Hepatocyte (in vitro differentiated cells): ENCODE results near the gene CACNA1C. TPM values are rescaled to one million over a fixed set of nuclear protein-coding genes. Genes with fewer than 3 reads are reported as not detected.

Experiments
- DNase-seq: peaks from one replicate; pipeline ENCODE4 v3.0.0-alpha.2; 2016; ENCODE audit warnings: low spot score
- H2AFZ ChIP-seq: fragments of 200-600 bp; sonication (generic); 2 replicates; pipeline ENCODE4 v1.6.0; 2016; ENCODE audit warnings: antibody characterized with exemption, mild to moderate bottlenecking
- H3K27ac ChIP-seq: fragments of 200-600 bp; sonication (generic); 2 replicates; pipeline ENCODE4 v1.5.1; 2016; ENCODE audit warnings: mild to moderate bottlenecking
- H3K27me3 ChIP-seq: fragments of 200-600 bp; sonication (generic); 2 replicates; pipeline ENCODE4 v1.6.1; 2016
- H3K36me3 ChIP-seq: fragments of 200-600 bp; sonication (generic); replicated peaks from 2 replicates; pipeline ENCODE4 v1.5.1; 2016; ENCODE audit warnings: low read depth; ENCODE audit not compliant: insufficient read depth
- H3K4me1 ChIP-seq: fragments of 200-600 bp; sonication (generic); 2 replicates; pipeline ENCODE4 v1.5.1; 2016; ENCODE audit warnings: mild to moderate bottlenecking, moderate library complexity; ENCODE audit not compliant: insufficient read depth
- H3K4me2 ChIP-seq: fragments of 200-600 bp; sonication (generic); 2 replicates; pipeline ENCODE4 v1.6.0; 2016
- H3K4me3 ChIP-seq: fragments of 200-600 bp; sonication (generic); 2 replicates; pipeline ENCODE4 v1.5.1; 2016; ENCODE audit warnings: mild to moderate bottlenecking
- H3K79me2 ChIP-seq: fragments of 200-600 bp; sonication (generic); 2 replicates; pipeline ENCODE4 v1.6.0; 2017; ENCODE audit warnings: mild to moderate bottlenecking
- H3K9me2 ChIP-seq: fragments of 200-600 bp; sonication (generic); replicated peaks from 2 replicates; pipeline ENCODE4 v1.6.0; 2017; ENCODE audit warnings: mild to moderate bottlenecking; ENCODE audit not compliant: insufficient read depth
- H3K9me3 ChIP-seq: fragments of 200-600 bp; sonication (generic); 2 replicates; pipeline ENCODE4 v1.5.1; 2016; ENCODE audit warnings: low read depth, mild to moderate bottlenecking
- H4K20me1 ChIP-seq: fragments of 200-600 bp; sonication (generic); 2 replicates; pipeline ENCODE4 v1.6.0; 2016; ENCODE audit warnings: mild to moderate bottlenecking; ENCODE audit not compliant: insufficient read depth, poor library complexity, severe bottlenecking
- EZH2 ChIP-seq: fragments of 200-600 bp; sonication (generic); IDR thresholded peaks from 2 replicates; pipeline ENCODE4 v1.6.1; 2016; ENCODE audit warnings: antibody characterized with exemption, mild to moderate bottlenecking, borderline replicate concordance
- EZH2phosphoT487 ChIP-seq: fragments of 200-600 bp; sonication (generic); IDR thresholded peaks from one replicate; pipeline ENCODE4 v1.6.1; 2018; ENCODE audit warnings: antibody characterized with exemption, mild to moderate bottlenecking, low read depth, moderate library complexity; ENCODE audit not compliant: unreplicated experiment, severe bottlenecking
- WGBS: methylation state at CpG from one replicate; pipeline ENCODE4 v1.1.6; 2016; ENCODE audit warnings: low lambda C conversion rate; ENCODE audit errors: missing lambda C conversion rate; 5-methylcytosine and 5-hydroxymethylcytosine counted together
- polyA plus RNA-seq: library from polyadenylated mRNA; unstranded; fragments of >200 nt; fragmentation: Nextera tagmentation; extraction: Ambion mirVana; gene quantifications from 2 replicates; pipeline ENCODE4 v1.2.1, GENCODE V29; 2016
- total RNA-seq: library from RNA; depleted of rRNA; stranded (reverse); fragments of >200 nt; gene quantifications from 2 replicates; pipeline ENCODE4 v1.2.3, GENCODE V29; 2014
- TF ChIP-seq, protein P1 (sequence below): fragments of 200-600 bp; sonication (generic); IDR thresholded peaks from 2 replicates; pipeline ENCODE4 v1.5.1; 2016; ENCODE audit warnings: antibody characterized with exemption, mild to moderate bottlenecking; ENCODE audit not compliant: poor library complexity

The CACNA1C gene
- total and polyA plus RNA-seq, 2 experiments from 2014 or later: 3.2 to 4.0 TPM

DNA sequence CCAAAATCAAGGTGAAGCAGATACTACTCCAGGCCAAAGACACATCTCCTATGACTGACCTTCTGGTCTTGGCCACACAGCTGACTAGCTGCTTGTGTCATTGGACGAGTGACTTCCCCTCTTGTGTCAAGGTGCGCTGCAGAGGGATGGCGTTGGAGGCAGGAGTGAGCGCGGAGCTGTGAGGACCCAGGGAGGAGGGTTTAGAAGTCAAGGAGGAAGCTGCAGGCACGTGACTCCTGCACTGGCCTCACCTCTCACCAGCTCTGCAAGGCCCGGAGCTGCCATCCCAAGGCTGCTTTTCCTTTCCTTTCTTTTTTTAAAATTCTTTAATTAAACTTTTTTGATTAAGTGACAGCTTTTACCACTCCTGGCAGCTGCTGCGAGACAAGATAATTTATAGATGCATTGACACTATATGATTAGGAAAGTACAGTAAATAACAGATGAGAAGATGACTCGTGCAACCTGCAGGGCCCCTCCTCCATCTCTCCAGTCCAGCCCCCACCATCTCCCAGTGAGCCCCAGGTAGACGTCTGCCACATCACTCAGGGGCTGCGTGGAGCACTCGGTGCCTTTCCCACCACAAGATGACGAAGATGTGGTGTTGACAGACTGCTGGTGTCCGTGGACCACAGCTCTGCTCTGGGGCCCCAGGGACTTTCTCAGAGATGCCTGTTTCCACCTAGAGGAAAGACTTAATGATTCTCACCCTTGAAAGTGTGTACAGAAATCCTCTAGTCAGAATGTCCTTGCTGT, 350.6 kb downstream of the CACNA1C start:
- TF ChIP-seq EZH2phosphoT487: no peak
- TF ChIP-seq, protein P1, sequence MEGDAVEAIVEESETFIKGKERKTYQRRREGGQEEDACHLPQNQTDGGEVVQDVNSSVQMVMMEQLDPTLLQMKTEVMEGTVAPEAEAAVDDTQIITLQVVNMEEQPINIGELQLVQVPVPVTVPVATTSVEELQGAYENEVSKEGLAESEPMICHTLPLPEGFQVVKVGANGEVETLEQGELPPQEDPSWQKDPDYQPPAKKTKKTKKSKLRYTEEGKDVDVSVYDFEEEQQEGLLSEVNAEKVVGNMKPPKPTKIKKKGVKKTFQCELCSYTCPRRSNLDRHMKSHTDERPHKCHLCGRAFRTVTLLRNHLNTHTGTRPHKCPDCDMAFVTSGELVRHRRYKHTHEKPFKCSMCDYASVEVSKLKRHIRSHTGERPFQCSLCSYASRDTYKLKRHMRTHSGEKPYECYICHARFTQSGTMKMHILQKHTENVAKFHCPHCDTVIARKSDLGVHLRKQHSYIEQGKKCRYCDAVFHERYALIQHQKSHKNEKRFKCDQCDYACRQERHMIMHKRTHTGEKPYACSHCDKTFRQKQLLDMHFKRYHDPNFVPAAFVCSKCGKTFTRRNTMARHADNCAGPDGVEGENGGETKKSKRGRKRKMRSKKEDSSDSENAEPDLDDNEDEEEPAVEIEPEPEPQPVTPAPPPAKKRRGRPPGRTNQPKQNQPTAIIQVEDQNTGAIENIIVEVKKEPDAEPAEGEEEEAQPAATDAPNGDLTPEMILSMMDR: no peak
- no peak for TF ChIP-seq EZH2
- no peaks in the 10 kb centered on the region for H3K9me3 ChIP-seq
- H3K4me1 ChIP-seq: peaks cover 5% of the 10 kb centered on the region
- no peak overlapping the region for H3K27ac ChIP-seq
- H3K4me2 ChIP-seq: no peak overlapping the region
- H3K36me3 ChIP-seq: no peaks in the 10 kb centered on the region
- no peaks in the 10 kb centered on the region for H3K79me2 ChIP-seq
- no peaks in the 10 kb centered on the region for H3K9me2 ChIP-seq
- no peaks in the 10 kb centered on the region for H3K27me3 ChIP-seq
- H3K4me3 ChIP-seq: no peak overlapping the region
- DNase-seq: no peak
- H4K20me1 ChIP-seq: no peaks in the 10 kb centered on the region
- no peak overlapping the region for H2AFZ ChIP-seq
- WGBS: 91% methylated on average over 14 of the region's 14 CpGs

DNA sequence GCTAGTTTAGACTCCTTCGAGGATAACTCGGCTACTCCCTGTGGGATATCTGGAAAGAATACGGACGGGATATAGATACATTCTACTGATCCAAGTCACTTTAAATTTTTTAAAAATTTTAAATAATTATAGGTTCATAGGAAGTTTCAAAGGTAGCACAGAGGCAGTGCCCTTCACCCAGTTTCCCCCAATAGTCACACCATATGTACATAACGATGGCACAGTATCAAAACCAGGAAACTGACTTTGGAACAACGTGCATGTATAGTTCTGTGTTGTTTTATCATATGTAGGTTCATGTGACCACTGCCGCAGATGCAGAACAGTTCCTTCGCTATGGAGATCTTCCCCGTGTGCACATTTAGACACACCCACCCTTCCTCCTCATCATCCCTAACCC, 352.3 kb downstream of the CACNA1C start:
- Histone ChIP-seq H3K27ac (no peak overlapping the region), H3K79me2 (no peaks in the 10 kb centered on the region), H3K4me1 (peaks cover 5% of the 10 kb centered on the region), H3K9me3 (no peaks in the 10 kb centered on the region), H3K4me2 (no peak overlapping the region), H2AFZ (no peak overlapping the region), H3K36me3 (no peaks in the 10 kb centered on the region), H4K20me1 (no peaks in the 10 kb centered on the region), H3K27me3 (no peaks in the 10 kb centered on the region), H3K9me2 (no peaks in the 10 kb centered on the region), H3K4me3 (no peak overlapping the region)
- 84% methylated on average over 9 of the region's 9 CpGs for WGBS
- DNase-seq: no peak
- TF ChIP-seq EZH2: no peak

DNA sequence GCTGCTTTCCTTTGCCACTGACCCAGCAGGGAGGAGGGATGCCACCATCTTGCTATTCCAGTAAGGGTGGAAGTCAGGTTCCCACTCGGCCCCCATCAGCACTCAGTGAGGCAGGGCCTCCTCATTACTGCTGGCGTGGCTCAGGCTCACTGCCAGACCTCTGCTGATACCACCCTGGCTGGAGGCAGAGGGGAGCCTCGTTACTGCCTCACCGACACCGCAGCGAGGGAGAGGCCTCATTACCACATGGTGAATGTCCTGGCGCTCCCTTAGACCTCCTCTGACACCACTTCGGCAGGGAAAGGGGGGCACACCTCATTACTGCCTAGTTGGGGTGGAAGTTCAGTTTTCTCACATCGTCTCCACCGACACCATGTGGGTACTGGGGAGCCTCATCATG, 354.1 kb downstream of the CACNA1C start:
- TF ChIP-seq, protein P1: no peak
- TF ChIP-seq EZH2 (no peak), EZH2phosphoT487 (no peak)
- Histone ChIP-seq H3K27ac (no peak overlapping the region), H3K4me1 (peaks cover 3% of the 10 kb centered on the region), H4K20me1 (no peaks in the 10 kb centered on the region), H3K27me3 (no peaks in the 10 kb centered on the region), H3K4me3 (no peak overlapping the region), H2AFZ (no peak overlapping the region), H3K79me2 (no peaks in the 10 kb centered on the region), H3K4me2 (no peak overlapping the region), H3K36me3 (no peaks in the 10 kb centered on the region), H3K9me2 (no peaks in the 10 kb centered on the region), H3K9me3 (no peaks in the 10 kb centered on the region)
- DNase-seq: no peak
- WGBS: 89% methylated on average over 10 of the region's 10 CpGs

DNA sequence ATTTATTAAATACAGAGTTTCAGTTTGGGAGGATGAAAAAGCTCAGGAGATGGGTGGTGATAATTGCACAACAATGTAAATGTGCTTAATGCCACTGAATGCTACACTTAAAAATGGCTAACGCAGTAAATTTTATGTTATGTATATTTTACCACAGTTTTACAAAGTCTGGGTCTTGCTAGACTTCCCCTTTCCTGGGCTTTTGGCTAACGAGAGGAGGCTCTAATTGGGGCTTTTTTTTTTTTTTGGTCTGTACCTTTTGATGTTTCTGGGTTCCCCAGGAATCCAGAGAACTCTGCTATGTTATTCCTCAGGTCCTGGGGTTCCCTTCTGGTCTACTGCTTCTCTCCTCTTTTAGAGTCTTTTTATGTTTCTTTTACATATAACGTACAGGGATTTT, 355.5 kb downstream of the CACNA1C start:
- Histone ChIP-seq H3K4me3 (no peak overlapping the region), H3K79me2 (no peaks in the 10 kb centered on the region), H3K4me2 (no peak overlapping the region), H4K20me1 (no peaks in the 10 kb centered on the region), H3K27ac (no peak overlapping the region), H3K4me1 (no peaks in the 10 kb centered on the region), H3K27me3 (no peaks in the 10 kb centered on the region), H3K36me3 (no peaks in the 10 kb centered on the region), H2AFZ (no peak overlapping the region), H3K9me3 (no peaks in the 10 kb centered on the region), H3K9me2 (no peaks in the 10 kb centered on the region)
- TF ChIP-seq EZH2phosphoT487: no peak
- TF ChIP-seq, protein P1: no peak
- no peak for TF ChIP-seq EZH2
- DNase-seq: no peak
- WGBS: 89% methylated on average over 3 of the region's 3 CpGs
